ENCODE results near the gene NKRF. TPM values are rescaled to one million over a fixed set of nuclear protein-coding genes. Genes with fewer than 3 reads are reported as not detected.
A peak's percentile ranks its signal among the peaks of the same experiment; 100 is the strongest.

NKRF gene
- total RNA-seq, 3 donors from 2014 or later: 5.7 to 6.3 (median 5.9) TPM

GRCh38 chrX:119636419-119636818 lies 30.2 kb upstream of the NKRF start:
- no peak overlapping the region for H3K4me3 ChIP-seq
- no peaks in the 10 kb centered on the region for H3K36me3 ChIP-seq (ENCODE audit: low read depth)
- no peak for TF ChIP-seq CTCF (IDR thresholded peaks at IDR 0.05)
- intact Hi-C loops (cut with DNase I, micrococcal nuclease): no loop called here
- ATAC-seq (peak; percentile 31), DNase-seq (no peak)
- no peaks in the 10 kb centered on the region for H3K9me3 ChIP-seq
- H3K4me1 ChIP-seq (ENCODE audit: low read depth): no peaks in the 10 kb centered on the region

GRCh38 chrX:119635799-119636198 lies 29.6 kb upstream of the NKRF start:
- intact Hi-C loops (cut with DNase I, micrococcal nuclease): no loop called here
- no peak for TF ChIP-seq CTCF (IDR thresholded peaks at IDR 0.05)
- no peak for DNase-seq
- no peak for ATAC-seq
- Histone ChIP-seq H3K9me3 (no peaks in the 10 kb centered on the region), H3K4me1 (ENCODE audit: low read depth) (no peaks in the 10 kb centered on the region), H3K36me3 (ENCODE audit: low read depth) (no peaks in the 10 kb centered on the region), H3K4me3 (no peak overlapping the region)

- no peak for TF ChIP-seq CTCF (IDR thresholded peaks at IDR 0.05)
Observed at GRCh38 chrX:119635179-119635578, 29.0 kb upstream of the NKRF start.

GRCh38 chrX:119625843-119626242 lies 19.6 kb upstream of the NKRF start:
- intact Hi-C loops (cut with DNase I, micrococcal nuclease): no loop called here
- no peaks in the 10 kb centered on the region for H3K4me1 ChIP-seq (ENCODE audit: low read depth)
- no peak overlapping the region for H3K4me3 ChIP-seq
- TF ChIP-seq CTCF (IDR thresholded peaks at IDR 0.05): no peak
- ATAC-seq (no peak), DNase-seq (no peak)
- H3K36me3 ChIP-seq (ENCODE audit: low read depth): no peaks in the 10 kb centered on the region
- no peaks in the 10 kb centered on the region for H3K9me3 ChIP-seq

More at GRCh38 chrX:119635179-119635578, 29.0 kb upstream of the NKRF start:
- intact Hi-C loops (cut with DNase I, micrococcal nuclease): no loop called here
- Histone ChIP-seq H3K9me3 (no peaks in the 10 kb centered on the region), H3K4me3 (no peak overlapping the region), H3K36me3 (ENCODE audit: low read depth) (no peaks in the 10 kb centered on the region), H3K4me1 (ENCODE audit: low read depth) (no peaks in the 10 kb centered on the region)
- DNase-seq (no peak), ATAC-seq (no peak)

- DNase-seq: no peak
- no peaks in the 10 kb centered on the region for H3K36me3 ChIP-seq (ENCODE audit: low read depth)
- no peak overlapping the region for H3K4me3 ChIP-seq
- TF ChIP-seq CTCF (IDR thresholded peaks at IDR 0.05): no peak
- H3K4me1 ChIP-seq (ENCODE audit: low read depth): no peaks in the 10 kb centered on the region
- H3K9me3 ChIP-seq: no peaks in the 10 kb centered on the region
- no peak for ATAC-seq
- intact Hi-C loops (cut with DNase I, micrococcal nuclease): no loop called here
Observed at GRCh38 chrX:119624951-119625668, 18.9 kb upstream of the NKRF start.
